GM12872 (cell line): ENCODE measurements around the gene COL11A2.
A peak's percentile ranks its signal among the peaks of the same experiment; 100 is the strongest.

Source experiments
- TF ChIP-seq, protein P1 (sequence below): IDR thresholded peaks from 3 replicates; pipeline ENCODE4 v1.5.1; 2011; ENCODE audit warnings: low read depth, mild to moderate bottlenecking, low read length, moderate library complexity; ENCODE audit not compliant: insufficient read depth

COL11A2 gene

DNA sequence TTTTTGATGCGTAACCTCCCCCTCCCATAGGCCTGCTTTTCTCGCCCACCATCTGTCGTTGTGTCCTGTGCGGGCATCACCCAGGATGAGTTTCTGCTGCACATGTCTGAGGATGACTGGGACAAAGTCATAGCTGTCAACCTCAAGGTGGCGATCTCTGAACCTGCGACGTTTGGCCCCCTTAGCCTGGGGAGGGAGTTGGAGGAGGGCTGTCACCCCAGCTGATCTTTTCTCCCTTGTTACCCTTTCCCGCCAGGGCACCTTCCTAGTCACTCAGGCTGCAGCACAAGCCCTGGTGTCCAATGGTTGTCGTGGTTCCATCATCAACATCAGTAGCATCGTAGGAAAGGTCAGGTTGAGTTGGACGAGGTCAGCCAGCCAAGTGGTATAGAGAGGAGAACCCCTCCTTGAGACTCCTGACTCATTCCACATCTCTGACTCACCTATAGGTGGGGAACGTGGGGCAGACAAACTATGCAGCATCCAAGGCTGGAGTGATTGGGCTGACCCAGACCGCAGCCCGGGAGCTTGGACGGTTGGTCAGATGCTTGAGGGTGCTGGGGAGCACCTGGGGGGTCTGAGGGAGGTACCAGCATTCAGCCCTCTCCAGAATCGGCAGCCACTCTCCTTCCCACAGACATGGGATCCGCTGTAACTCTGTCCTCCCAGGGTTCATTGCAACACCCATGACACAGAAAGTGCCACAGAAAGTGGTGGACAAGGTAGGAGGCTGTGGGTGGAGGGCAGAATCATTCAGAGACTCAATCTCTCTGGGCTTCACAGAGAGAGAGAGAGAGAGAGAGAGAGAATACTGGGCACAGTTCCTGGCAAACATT lies 13.1 kb upstream of the COL11A2 start:
- TF ChIP-seq, protein P1, sequence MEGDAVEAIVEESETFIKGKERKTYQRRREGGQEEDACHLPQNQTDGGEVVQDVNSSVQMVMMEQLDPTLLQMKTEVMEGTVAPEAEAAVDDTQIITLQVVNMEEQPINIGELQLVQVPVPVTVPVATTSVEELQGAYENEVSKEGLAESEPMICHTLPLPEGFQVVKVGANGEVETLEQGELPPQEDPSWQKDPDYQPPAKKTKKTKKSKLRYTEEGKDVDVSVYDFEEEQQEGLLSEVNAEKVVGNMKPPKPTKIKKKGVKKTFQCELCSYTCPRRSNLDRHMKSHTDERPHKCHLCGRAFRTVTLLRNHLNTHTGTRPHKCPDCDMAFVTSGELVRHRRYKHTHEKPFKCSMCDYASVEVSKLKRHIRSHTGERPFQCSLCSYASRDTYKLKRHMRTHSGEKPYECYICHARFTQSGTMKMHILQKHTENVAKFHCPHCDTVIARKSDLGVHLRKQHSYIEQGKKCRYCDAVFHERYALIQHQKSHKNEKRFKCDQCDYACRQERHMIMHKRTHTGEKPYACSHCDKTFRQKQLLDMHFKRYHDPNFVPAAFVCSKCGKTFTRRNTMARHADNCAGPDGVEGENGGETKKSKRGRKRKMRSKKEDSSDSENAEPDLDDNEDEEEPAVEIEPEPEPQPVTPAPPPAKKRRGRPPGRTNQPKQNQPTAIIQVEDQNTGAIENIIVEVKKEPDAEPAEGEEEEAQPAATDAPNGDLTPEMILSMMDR: peak; percentile 48; the same call in 2 of the 3 replicates

DNA sequence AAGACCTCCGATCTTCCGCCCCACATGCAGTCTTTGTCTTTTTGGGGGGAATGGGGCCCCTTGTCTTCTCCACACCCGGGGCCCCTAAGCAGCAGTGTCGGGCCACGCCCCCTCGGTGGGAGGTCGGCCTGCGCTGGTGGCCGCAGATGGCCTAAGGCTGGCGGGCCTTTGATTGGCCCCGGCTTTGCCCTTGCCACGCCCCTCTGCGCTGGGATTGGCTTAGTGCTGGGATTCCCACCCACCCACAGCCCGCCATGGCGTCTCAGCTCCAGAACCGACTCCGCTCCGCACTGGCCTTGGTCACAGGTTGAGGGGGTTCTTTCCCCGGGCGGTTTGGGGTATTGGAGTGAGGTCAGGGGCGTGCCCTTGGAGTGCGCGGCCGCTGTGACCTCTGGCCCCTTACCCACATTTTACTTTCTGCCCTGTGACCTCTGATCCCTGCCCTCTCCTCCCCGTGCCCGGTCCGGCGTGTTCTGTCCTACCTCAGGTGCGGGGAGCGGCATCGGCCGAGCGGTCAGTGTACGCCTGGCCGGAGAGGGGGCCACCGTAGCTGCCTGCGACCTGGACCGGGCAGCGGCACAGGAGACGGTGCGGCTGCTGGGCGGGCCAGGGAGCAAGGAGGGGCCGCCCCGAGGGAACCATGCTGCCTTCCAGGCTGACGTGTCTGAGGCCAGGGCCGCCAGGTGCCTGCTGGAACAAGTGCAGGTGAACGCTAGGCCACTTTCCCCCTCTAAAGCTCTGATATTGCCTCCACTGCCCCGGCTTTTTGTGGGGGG lies 12.3 kb upstream of the COL11A2 start, which contains the start of gene HSD17B8:
Gene HSD17B8 (plus strand): TSS at position 241 of the 776 bp plus-strand sequence. CDS start 14 bp downstream, at position 255.
- TF ChIP-seq, protein P1: no peak

DNA sequence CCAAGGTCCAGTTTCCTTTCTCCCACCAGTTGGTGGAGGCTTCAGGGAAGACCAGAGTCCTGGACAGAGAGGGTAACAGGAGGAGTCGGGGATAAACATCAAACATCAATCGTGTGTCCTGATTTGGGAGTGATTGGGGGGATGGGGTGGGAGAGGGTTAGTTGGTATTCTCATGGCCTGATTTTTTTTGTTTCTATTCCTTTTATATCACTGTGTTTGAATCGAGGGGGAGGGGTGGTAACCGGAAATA lies 11.8 kb upstream of the COL11A2 start:
- TF ChIP-seq, protein P1: no peak

DNA sequence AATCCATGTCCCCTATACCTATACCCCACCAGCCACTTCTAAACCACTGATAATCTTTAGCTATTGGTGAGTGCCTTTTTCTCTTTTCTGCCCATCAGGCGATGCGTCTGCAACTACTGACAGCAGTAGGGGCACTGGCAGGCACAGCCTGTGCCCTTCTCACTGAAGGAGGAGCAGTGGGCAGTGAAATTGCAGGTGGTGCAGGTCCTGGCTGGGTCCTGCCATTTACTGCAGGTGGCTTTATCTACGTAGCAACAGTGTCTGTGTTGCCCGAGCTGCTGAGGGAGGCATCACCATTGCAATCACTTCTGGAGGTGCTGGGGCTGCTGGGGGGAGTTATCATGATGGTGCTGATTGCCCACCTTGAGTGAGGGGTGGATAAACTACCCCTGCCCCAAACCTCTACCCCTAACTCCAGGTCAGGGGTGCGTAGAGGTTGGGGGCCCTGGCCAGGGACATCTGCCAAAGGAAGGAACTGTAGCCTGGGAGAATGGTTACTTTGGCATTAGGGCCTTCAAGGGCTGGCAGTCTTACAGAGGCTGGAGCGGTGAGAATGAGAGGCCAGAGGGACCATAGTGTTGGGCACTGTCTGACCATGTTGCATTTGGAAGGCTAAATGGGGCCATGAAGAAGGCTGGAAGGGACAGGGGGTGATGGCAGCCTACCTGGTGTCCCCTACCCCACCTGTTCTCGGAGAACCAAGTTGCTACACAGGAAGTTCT lies 11.3 kb upstream of the COL11A2 start:
- TF ChIP-seq, protein P1: no peak

DNA sequence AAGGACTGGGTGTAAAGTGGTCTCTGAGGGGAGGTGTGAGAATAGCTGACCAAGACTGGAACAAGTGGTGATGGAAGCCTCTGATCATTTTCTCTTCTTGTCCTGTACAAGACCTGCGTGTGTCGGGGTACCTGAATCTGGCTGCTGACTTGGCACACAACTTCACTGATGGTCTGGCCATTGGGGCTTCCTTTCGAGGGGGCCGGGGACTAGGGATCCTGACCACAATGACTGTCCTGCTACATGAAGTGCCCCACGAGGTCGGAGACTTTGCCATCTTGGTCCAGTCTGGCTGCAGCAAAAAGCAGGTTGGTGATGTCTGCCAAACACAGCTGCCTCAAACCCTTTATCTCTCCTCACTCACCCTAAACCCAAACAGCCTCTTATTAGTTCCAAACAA lies 10.5 kb upstream of the COL11A2 start:
- TF ChIP-seq, protein P1: no peak

DNA sequence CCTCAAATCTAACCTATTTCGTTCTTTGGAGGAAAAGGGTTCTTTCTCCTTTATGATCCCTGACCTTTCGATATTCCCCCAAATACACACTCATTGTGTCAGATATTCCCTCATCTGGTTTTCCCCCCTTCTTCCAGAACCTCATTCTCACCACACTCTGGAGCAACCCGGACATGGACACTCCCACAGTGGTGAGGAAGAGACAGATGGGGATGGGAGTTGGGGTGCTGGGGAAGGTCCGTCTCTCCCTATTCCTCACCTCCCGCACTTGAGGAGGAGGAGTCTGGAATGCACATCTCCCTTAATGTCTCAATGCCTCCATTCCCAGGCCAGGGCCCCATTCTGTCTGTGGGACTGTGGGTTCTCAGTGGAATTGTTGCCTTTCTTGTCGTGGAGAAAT lies 9.7 kb upstream of the COL11A2 start:
- TF ChIP-seq, protein P1: no peak

DNA sequence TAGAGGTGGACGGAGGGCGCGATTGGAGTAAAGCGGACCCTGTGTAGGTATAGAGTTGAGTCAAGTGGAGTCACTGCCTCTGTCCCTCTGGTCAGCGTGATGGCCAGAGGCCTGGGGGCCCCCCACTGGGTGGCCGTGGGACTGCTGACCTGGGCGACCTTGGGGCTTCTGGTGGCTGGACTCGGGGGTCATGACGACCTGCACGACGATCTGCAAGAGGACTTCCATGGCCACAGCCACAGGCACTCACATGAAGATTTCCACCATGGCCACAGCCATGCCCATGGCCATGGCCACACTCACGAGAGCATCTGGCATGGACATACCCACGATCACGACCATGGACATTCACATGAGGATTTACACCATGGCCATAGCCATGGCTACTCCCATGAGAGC lies 8.9 kb upstream of the COL11A2 start:
- TF ChIP-seq, protein P1: peak; percentile 43; the same call in 2 of the 3 replicates
